Endothelial cell of umbilical vein (primary cell): ENCODE data around the gene CHSY1. TPM values are rescaled to one million over a fixed set of nuclear protein-coding genes. Genes with fewer than 3 reads are reported as not detected.
"Not testable (repeated sequence)": the region's sequence is repeated elsewhere in the genome, so short reads cannot be mapped to it uniquely, and the experiment has no call there.

ENCODE experiments used
- BruUV-seq: library from RNA; stranded (reverse); fragments of 400-500 nt; replicated peaks from 2 replicates; lab custom pipeline; 2021; lab: Mats Ljungman, UMichigan
- CTCF ChIA-PET: fragments of 300-600, 350-600 bp; sonication (Branson Sonifier 250); formaldehyde crosslinking; loops from one replicate; lab custom pipeline; 2021; ENCODE audit warnings: antibody characterized with exemption, inconsistent platforms; lab: Charles Lee
- POLR2A ChIA-PET: fragments of 300-600, 350-600 bp; sonication (Branson Sonifier 250); formaldehyde crosslinking; loops from one replicate; lab custom pipeline; 2021; ENCODE audit warnings: antibody characterized with exemption, inconsistent platforms; lab: Charles Lee
- DNase-seq: peaks from one replicate; pipeline ENCODE4 v3.0.0-alpha.2; 2011; ENCODE audit warnings: low read depth, low spot score
- FAIRE-seq: peaks from 2 replicates; lab custom pipeline; 2011; peaks lifted over from hg19 to GRCh38; lab: Jason Lieb, UNC
- H2AFZ ChIP-seq: 2 replicates; pipeline ENCODE4 v1.6.0; 2012; ENCODE audit warnings: low read depth, low read length, control low read depth, inconsistent platforms
- H3K27ac ChIP-seq: 2 replicates; pipeline ENCODE4 v1.5.1; 2011; ENCODE audit warnings: low read depth, mild to moderate bottlenecking, control low read depth, low read length, moderate library complexity; ENCODE audit not compliant: insufficient read depth
- H3K27me3 ChIP-seq, 2 experiments: 2 replicates each; pipeline versions ENCODE4 v1.6.0 to v1.6.1; 2011; ENCODE audit warnings: low read length in 2 of 2, mixed read lengths in 1 of 2; ENCODE audit not compliant: control insufficient read depth in 2 of 2, insufficient read depth in 2 of 2
- H3K36me3 ChIP-seq, 2 experiments: 2 replicates in 1 of 2; 3 replicates in 1 of 2; pipeline ENCODE4 v1.5.1; 2011; ENCODE audit warnings: low read length in 2 of 2, mild to moderate bottlenecking in 1 of 2, moderate library complexity in 1 of 2; ENCODE audit not compliant: control insufficient read depth in 2 of 2, insufficient read depth in 2 of 2; ENCODE audit errors: extremely low read depth in 1 of 2
- H3K4me1 ChIP-seq: 3 replicates; pipeline ENCODE4 v1.5.1; 2011; ENCODE audit warnings: mild to moderate bottlenecking, low read length; ENCODE audit not compliant: control insufficient read depth, insufficient read depth; ENCODE audit errors: extremely low read depth
- H3K4me2 ChIP-seq: 2 replicates; pipeline ENCODE4 v1.6.1; 2011; ENCODE audit warnings: low read length, control low read depth, mixed read lengths; ENCODE audit not compliant: insufficient read depth
- H3K4me3 ChIP-seq, 3 experiments: fragments of 200-600 bp in 1 of 3; sonication (generic), shearing (Covaris generic) in 1 of 3; replicated peaks in 1 of 3; 2 replicates each; pipeline ENCODE4 v1.5.1; 2011 to 2016; ENCODE audit warnings: control low read depth in 3 of 3, low read length in 3 of 3, mild to moderate bottlenecking in 2 of 3, inconsistent platforms in 1 of 3, low read depth in 1 of 3, moderate library complexity in 1 of 3; ENCODE audit not compliant: insufficient read depth in 1 of 3
- H3K79me2 ChIP-seq: 2 replicates; pipeline ENCODE4 v1.6.0; 2012; ENCODE audit warnings: low read length, inconsistent platforms; ENCODE audit not compliant: control insufficient read depth, insufficient read depth
- H3K9ac ChIP-seq: replicated peaks from 2 replicates; pipeline ENCODE3; 2011; ENCODE audit warnings: low read length, control low read depth; ENCODE audit not compliant: insufficient read depth; ENCODE audit errors: extremely low read depth
- H3K9me1 ChIP-seq: replicated peaks from 3 replicates; pipeline ENCODE4 v1.6.0; 2011; ENCODE audit warnings: mild to moderate bottlenecking, low read length; ENCODE audit not compliant: control insufficient read depth, insufficient read depth; ENCODE audit errors: extremely low read depth
- H3K9me3 ChIP-seq: replicated peaks from 2 replicates; pipeline ENCODE4 v1.5.1; 2012; ENCODE audit warnings: low read length, inconsistent platforms; ENCODE audit not compliant: control insufficient read depth, insufficient read depth
- H4K20me1 ChIP-seq: replicated peaks from 2 replicates; pipeline ENCODE3; 2011; ENCODE audit warnings: mild to moderate bottlenecking, low read length; ENCODE audit not compliant: control insufficient read depth, insufficient read depth; ENCODE audit errors: extremely low read depth
- CTCF ChIP-seq, 2 donors: IDR thresholded peaks; 1 replicate in 1 of 2; 2 replicates in 1 of 2; pipeline ENCODE4 v1.5.1; 2011; ENCODE audit warnings: low read length in 2 of 2, mild to moderate bottlenecking in 2 of 2, moderate library complexity in 2 of 2, control low read depth in 1 of 2, inconsistent platforms in 1 of 2, low read depth in 1 of 2; ENCODE audit not compliant: insufficient read depth in 1 of 2; ENCODE audit errors: extremely low read depth in 1 of 2
- POLR2A ChIP-seq: IDR thresholded peaks from 2 replicates; pipeline ENCODE4 v1.6.1; 2012; ENCODE audit warnings: low read depth, mild to moderate bottlenecking, control low read depth, low read length
- dilution Hi-C: fragments of 300-500 bp; cut with MboI; formaldehyde crosslinking; loops from one replicate; pipeline ENCODE4 v1.15.0; 2019; ENCODE audit warnings: low sequenced_read_pairs; ENCODE audit not compliant: extremely low pct_ligation_motif_present
- intact Hi-C: fragments of 100-400 bp; cut with micrococcal nuclease; formaldehyde crosslinking; loops from one replicate; pipeline ENCODE4 v1.10.0; 2022
- polyA plus RNA-seq, 4 experiments: library from polyadenylated mRNA; depleted of rRNA in 3 of 4; stranded (reverse) in 3 of 4; unstranded in 1 of 4; fragments of >200 nt; gene quantifications; 2 replicates each; pipeline versions ENCODE4 v1.2.1 to v1.2.3, GENCODE V29; 2011 to 2012; ENCODE audit warnings: missing spikeins in 1 of 4
- total RNA-seq: library from RNA; stranded (reverse); gene quantifications from 2 replicates; pipeline ENCODE4 v1.2.3, GENCODE V29; 2021

Gene CHSY1
- total and polyA plus RNA-seq, 2 donors (not counting 3 experiments of a cell fraction or from before 2014, with no cell fraction given), result 23.7 to 50.8 TPM

- peaks cover 9% of the 10 kb centered on the region for H3K4me1 ChIP-seq
- no peak overlapping the region for H3K4me3 ChIP-seq
- no peaks in the 10 kb centered on the region for H3K9me1 ChIP-seq
- H3K9ac ChIP-seq, result no peak overlapping the region
- H3K79me2 ChIP-seq, result peaks cover 67% of the 10 kb centered on the region
- FAIRE-seq (peak; percentile 48), DNase-seq (peak; percentile 28)
- TF ChIP-seq POLR2A (no peak), CTCF (IDR thresholded peaks at IDR 0.05; ENCODE audit: extremely low read depth in 1 of 2, insufficient read depth in 1 of 2, low read depth in 1 of 2, low read length in 2 of 2) (peak; percentile 46 to 57)
- intact Hi-C loops, result loop anchor here (1.0 kb wide), 1 partner anchor 352 kb away; no protein-coding TSS in a partner anchor
- ChIA-PET CTCF (interaction anchor here (0.7 to 3.4 kb wide), 23 partner anchors 11 to 435 kb away, joined by 3 to 49 read pairs (median 4); partner anchors contain the start of genes TARS3 and TM2D3), POLR2A (no interaction called here)
- BruUV-seq, result no TSS peak
- no peaks in the 10 kb centered on the region for H3K9me3 ChIP-seq
- H3K27ac ChIP-seq, result no peak overlapping the region
- H4K20me1 ChIP-seq, result peaks cover 5% of the 10 kb centered on the region
- H3K4me2 ChIP-seq, result no peak overlapping the region
- peaks cover 11 to 15% of the 10 kb centered on the region in 2 experiments for H3K36me3 ChIP-seq
- dilution Hi-C loops, result no loop called here
- no peaks in the 10 kb centered on the region for H3K27me3 ChIP-seq
- H2AFZ ChIP-seq, result no peak overlapping the region
These were observed 37.2 kb upstream of the CHSY1 start for GRCh38 chr15:101288905-101289513.

- H3K4me2 ChIP-seq, H2AFZ ChIP-seq, dilution Hi-C loops, H3K27ac ChIP-seq, BruUV-seq, H3K27me3 ChIP-seq, intact Hi-C loops, H3K4me1 ChIP-seq, POLR2A ChIA-PET, H3K9me3 ChIP-seq, FAIRE-seq, DNase-seq, H3K9me1 ChIP-seq, H4K20me1 ChIP-seq, H3K9ac ChIP-seq, H3K4me3 ChIP-seq: not testable (repeated sequence)
- Histone ChIP-seq H3K36me3 (peaks cover 14 to 16% of the 10 kb centered on the region in 2 experiments), H3K79me2 (peaks cover 50% of the 10 kb centered on the region)
- CTCF ChIA-PET, result interaction anchor here (0.6 to 3.4 kb wide), 3 partner anchors 133 to 355 kb away, joined by 3 to 49 read pairs (median 18); no protein-coding TSS in a partner anchor
These were observed 35.5 kb upstream of the CHSY1 start for GRCh38 chr15:101287342-101287741.
